ENCODE measurements around the gene FGFR2. TPM values are rescaled to one million over a fixed set of nuclear protein-coding genes. Genes with fewer than 3 reads are reported as not detected.

Gene FGFR2
- total and polyA plus RNA-seq, 2 donors (not counting 3 experiments of a cell fraction or from before 2014, with no cell fraction given), result 0.06 TPM; not detected in 1

- BruUV-seq (replicated peaks), result no TSS peak
- H3K9me3 ChIP-seq (replicated peaks; ENCODE audit: control insufficient read depth, insufficient read depth, low read length), result no peaks in the 10 kb centered on the region
- ChIA-PET CTCF (no interaction called here), POLR2A (no interaction called here)
- peaks cover 11% of the 10 kb centered on the region for H3K4me1 ChIP-seq (ENCODE audit: control insufficient read depth, extremely low read depth, insufficient read depth, low read length)
- no peaks in the 10 kb centered on the region for H3K79me2 ChIP-seq (ENCODE audit: control insufficient read depth, insufficient read depth, low read length)
- H3K27ac ChIP-seq (ENCODE audit: insufficient read depth, low read depth, low read length), result no peak overlapping the region
- H2AFZ ChIP-seq (ENCODE audit: low read depth, low read length), result no peak overlapping the region
- TF ChIP-seq POLR2AphosphoS5 (IDR thresholded peaks at IDR 0.05; ENCODE audit: insufficient read depth, low read depth, low read length) (no peak), JUN (IDR thresholded peaks at IDR 0.05; ENCODE audit: borderline replicate concordance, insufficient read depth, insufficient read length, low read depth) (no peak), CTCF (IDR thresholded peaks at IDR 0.05; ENCODE audit: extremely low read depth in 1 of 2, insufficient read depth in 1 of 2, low read depth in 1 of 2, low read length in 2 of 2) (no peak), FOS (IDR thresholded peaks at IDR 0.05; ENCODE audit: borderline replicate concordance, insufficient read depth, low read length) (no peak), POLR2A (IDR thresholded peaks at IDR 0.05; ENCODE audit: low read depth, low read length) (no peak), MAX (IDR thresholded peaks at IDR 0.05; ENCODE audit: insufficient read depth, insufficient read length) (no peak), GATA2 (IDR thresholded peaks at IDR 0.05; ENCODE audit: insufficient read depth, insufficient read length, low read depth, low read length) (no peak), MYC (IDR thresholded peaks at IDR 0.05; ENCODE audit: low read depth, low read length) (no peak), EZH2 (IDR thresholded peaks at IDR 0.05; ENCODE audit: borderline replicate concordance, low read depth, low read length, severe bottlenecking) (no peak)
- H4K20me1 ChIP-seq (replicated peaks; ENCODE audit: control insufficient read depth, extremely low read depth, insufficient read depth, low read length), result no peaks in the 10 kb centered on the region
- no peak overlapping the region for H3K9ac ChIP-seq (replicated peaks; ENCODE audit: extremely low read depth, insufficient read depth, low read length)
- H3K27me3 ChIP-seq (ENCODE audit: control insufficient read depth in 2 of 2, insufficient read depth in 2 of 2, low read length in 2 of 2), result no peaks in the 10 kb centered on the region
- DNase-seq (ENCODE audit: low read depth, low spot score), result no peak
- no peaks in the 10 kb centered on the region for H3K36me3 ChIP-seq (ENCODE audit: control insufficient read depth in 2 of 2, extremely low read depth in 1 of 2, insufficient read depth in 2 of 2, low read length in 2 of 2)
- intact Hi-C loops (cut with micrococcal nuclease), result no loop called here
- no peak overlapping the region for H3K4me3 ChIP-seq (replicated peaks in 1 of 3; ENCODE audit: insufficient read depth in 1 of 3, low read depth in 1 of 3, low read length in 3 of 3)
- H3K9me1 ChIP-seq (replicated peaks; ENCODE audit: control insufficient read depth, extremely low read depth, insufficient read depth, low read length), result no peaks in the 10 kb centered on the region
- no peak overlapping the region for H3K4me2 ChIP-seq (ENCODE audit: insufficient read depth, low read length)
- dilution Hi-C loops (cut with MboI; ENCODE audit: extremely low pct_ligation_motif_present, low sequenced_read_pairs), result no loop called here
- FAIRE-seq, result no peak
These were observed 82.0 kb downstream of the FGFR2 start for GRCh38 chr10:121516093-121516865.
